Measurements from ENCODE around the gene CINP.
"Not testable (repeated sequence)": the region's sequence is repeated elsewhere in the genome, so short reads cannot be mapped to it uniquely, and the experiment has no call there.

The CINP gene

GRCh38 chr14:102319351-102320032, 43.2 kb downstream of the CINP start, which contains the start of gene ZNF839:
Gene ZNF839 (plus strand): TSS chr14:102319746. CDS start chr14:102319766, 20 bp downstream.
- DNase-seq = peak; percentile 83

DNA sequence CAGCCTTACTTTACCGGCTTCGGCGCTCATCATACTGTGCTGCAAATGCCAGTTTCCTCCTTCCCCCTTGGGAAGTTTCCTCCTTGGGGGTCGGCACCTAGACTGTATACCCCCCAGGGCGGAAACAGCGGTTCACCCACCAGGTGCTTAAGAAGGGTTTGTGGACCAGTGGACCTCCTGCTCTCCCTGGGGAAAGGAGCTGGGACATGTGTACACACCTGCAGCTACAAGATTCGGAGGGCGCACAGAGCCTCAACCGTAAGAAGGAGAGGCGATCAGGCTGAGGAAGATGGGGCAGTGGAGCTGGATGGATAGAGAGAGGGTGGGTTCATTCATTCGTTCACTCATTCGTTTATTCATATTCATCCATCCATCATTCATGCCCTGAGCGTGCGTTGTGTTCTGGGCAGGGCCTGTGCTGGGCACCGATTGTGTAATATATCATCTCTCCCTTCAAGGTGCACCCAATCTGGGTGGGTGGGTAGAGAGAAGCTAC, 43.9 kb downstream of the CINP start:
- no peak for DNase-seq

GRCh38 chr14:102317564-102318248, 45.0 kb downstream of the CINP start:
- peak; percentile 46 for DNase-seq

DNA sequence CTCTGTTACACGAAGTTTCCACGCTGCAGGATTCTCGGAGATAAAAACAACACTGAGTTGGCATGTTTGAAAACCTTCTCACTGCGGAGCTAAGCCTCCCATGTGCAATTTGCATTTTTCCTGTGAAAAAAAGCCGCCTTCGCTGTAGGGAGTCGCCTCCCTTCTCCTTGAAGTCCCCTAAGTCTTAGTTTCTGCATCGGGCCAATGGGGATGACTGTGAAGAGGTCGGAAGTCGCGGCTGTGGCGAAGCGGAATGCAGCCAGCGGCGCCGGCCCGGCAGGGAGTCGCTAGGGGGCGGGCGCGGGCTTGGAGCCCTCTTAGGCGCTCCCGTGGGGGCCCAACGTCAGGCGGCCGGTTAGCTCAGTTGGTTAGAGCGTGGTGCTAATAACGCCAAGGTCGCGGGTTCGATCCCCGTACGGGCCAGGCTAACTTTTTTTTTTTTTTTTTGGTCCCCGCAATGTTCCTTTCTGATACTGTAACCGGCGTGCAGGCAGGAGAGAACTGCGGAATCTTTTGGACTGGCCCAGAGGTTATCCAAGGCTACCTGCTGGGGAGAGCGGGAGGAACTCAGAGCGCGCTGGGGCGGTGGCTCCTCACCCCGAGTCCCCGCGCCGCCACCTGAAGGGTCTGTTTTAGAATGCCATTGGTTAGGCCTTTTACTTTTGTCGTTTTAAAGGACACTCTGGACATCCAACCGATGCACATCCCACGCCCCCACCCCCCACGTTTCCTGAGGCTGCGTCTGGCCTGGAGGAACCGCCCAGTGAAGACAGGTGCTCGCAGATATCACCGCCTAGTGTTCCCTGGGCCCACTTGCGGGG, 45.7 kb downstream of the CINP start:
- peak; percentile 79 for DNase-seq

DNA sequence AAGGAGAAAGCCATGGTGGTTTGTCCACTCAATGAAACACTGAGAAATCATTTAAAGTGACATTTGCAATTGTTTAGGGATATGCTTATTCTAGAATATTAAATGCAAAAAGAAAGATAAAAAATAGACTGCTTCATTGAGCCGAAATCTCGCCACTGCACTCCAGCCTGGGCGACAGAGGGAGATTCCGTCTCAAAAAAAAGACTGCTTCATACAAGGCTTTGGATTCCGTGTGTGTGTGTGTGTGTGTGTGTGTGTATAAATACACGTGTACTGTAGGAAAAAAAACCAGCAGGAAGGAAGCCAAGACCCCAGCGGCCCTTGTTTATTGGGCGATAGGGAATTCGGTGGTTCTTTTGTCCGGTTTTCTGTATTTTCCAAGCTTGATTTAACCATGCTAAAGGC, 46.4 kb downstream of the CINP start:
- DNase-seq = peak; percentile 32

DNA sequence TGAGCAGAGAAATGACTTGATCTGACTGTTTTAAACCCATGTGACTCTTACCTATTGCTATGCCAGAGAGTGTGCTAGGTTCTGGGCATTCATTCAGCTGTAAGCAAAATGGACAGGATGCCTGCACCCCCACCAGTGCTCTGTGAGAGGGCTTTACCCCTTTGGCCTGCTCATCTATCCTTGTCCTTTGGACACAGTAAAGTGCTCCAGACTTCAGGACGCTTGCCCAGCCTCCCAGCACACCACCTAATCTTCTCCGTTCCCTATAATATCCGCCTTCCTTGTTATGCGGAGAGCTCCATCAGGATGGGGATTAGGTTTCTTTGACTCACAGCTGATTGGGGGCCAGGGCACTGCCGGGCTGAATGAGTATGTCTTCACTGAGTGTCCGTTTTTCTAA, 47.6 kb downstream of the CINP start:
- no peak for DNase-seq

GRCh38 chr14:102314242-102315011, 48.3 kb downstream of the CINP start:
- peak; percentile 70 for DNase-seq

DNA sequence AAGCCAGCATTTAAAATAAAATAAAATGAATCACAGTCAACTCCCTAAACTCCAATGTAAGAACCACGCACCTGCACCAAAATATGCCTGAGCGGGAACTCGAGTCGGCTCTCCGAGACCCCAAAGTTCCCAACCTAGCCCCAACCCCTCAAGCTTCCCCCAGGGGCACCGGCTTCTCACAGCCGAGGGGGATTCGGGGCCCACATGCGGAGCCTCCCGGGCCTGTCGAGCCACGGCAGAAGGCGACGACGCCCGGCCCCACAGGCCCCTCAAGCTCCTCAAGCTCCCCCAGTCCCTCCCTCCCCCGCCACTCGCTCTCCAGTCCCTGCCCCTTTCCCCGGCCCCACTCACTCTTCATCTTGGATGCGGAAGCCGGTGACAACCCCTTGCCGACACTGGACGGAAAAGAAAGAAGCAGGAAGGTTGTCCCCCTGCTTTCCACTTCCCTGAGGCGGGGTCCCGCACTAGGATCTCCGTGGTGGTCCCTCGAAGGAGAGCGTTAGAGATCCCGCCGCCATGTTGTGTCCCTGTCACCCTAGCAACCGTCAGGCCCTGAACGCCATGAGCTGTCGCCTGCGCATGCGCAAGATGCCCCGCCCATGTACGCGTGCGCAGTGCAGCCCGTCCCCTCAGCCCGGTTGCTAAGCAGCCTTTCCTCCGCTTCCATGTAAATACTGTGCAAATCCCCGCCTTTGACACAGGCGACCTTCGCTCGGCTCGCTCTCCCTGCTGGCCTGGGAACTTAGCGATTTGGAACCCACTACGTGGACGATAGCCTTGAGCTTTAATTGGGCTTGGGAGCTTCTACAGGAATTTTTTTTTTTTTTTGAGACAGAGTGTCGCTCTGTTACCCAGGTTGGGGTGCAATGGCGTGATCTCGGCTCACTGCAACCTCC, 57.8 kb downstream of the CINP start, which contains the start of gene MOK:
Gene MOK, minus strand, starts transcription at position 554 of the 896 bp plus-strand sequence. Its CDS starts 196 bp downstream, at position 358.
- peak; percentile 93 for DNase-seq

GRCh38 chr14:102303664-102304063, 59.0 kb downstream of the CINP start:
- no peak for DNase-seq

DNA sequence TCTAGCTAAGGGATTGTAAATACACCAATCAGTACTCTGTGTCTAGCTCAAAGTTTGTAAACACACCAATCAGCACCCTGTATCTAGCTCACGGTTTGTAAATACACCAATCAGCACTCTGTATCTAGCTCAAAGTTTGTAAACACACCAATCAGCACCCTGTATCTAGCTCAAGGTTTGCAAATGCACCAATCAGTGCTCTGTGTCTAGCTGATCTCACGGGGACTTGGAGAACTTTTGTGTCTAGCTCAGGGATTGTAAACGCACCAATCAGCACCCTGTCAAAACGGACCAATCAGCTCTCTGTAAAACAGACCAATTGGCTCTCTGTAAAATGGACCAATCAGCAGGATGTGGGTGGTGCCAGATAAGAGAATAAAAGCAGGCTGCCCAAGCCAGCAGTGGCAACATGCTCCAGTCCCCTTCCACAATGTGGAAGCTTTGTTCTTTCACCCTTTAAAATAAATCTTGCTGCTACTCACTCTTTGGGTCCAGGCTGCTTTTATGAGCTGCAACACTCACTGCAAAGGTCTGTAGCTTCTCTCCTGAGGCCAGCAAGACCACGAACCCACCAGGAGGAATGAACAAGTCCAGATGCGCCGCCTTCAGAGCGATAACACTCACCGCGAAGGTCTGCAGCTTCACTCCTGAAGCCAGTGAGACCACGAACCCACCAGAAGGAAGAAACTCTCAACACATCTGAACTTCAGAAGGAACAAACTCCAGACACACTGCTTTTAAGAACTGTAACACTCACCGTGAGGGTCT, 64.2 kb downstream of the CINP start:
- DNase-seq = not testable (repeated sequence)

All from NCI-H226 (cell line).